ENCODE results near the gene RPL13.

Gene RPL13

DNA sequence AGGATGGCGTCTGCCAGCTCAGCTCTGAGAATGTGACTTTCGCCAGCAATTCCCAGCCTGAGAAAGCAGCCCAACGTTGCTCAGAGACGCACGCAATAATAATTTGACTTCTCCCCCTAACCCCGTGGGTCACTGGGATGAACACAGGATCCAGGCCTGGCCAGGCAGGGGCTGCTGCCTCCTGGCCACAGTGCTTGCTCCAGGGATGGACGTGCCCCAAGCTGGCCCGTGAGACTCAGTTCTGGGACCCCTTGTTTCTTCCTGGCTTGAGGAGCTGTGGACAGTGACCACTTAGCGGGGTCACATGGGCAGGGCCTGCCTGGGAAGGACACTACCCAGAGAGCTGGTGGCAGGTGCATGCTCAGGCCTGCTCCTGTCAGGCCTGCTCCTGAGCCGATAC, 39.4 kb downstream of the RPL13 start:
- TF ChIP-seq EZH2phosphoT487 (conservative IDR thresholded peaks at IDR 0.05; ENCODE audit: low read length) = no peak
- TF ChIP-seq CTCF (IDR thresholded peaks at IDR 0.05; ENCODE audit: insufficient read depth, low read length, poor library complexity, severe bottlenecking) = no peak
- Histone ChIP-seq H3K4me2 (ENCODE audit: low read depth, low read length, poor library complexity, severe bottlenecking) (no peak overlapping the region), H3K9ac (ENCODE audit: low read length) (no peak overlapping the region), H3K4me3 (ENCODE audit: insufficient read depth, low read length, poor library complexity, severe bottlenecking) (no peak overlapping the region), H3F3A (ENCODE audit: insufficient read depth) (no peaks in the 10 kb centered on the region), H3K9me2 (replicated peaks; ENCODE audit: insufficient read depth, low read length) (no peaks in the 10 kb centered on the region), H3K27me3 (ENCODE audit: low read length) (no peaks in the 10 kb centered on the region), H3K79me2 (ENCODE audit: insufficient read depth, low read length) (no peaks in the 10 kb centered on the region), H2AFZ (ENCODE audit: low read depth, low read length, severe bottlenecking) (no peak overlapping the region), H3K36me3 (ENCODE audit: low read length) (no peaks in the 10 kb centered on the region), H3K27ac (ENCODE audit: low read depth, low read length) (no peak overlapping the region), H3K9me3 (ENCODE audit: insufficient read depth, low read length) (no peaks in the 10 kb centered on the region), H4K20me1 (ENCODE audit: low read depth, low read length) (no peaks in the 10 kb centered on the region)

DNA sequence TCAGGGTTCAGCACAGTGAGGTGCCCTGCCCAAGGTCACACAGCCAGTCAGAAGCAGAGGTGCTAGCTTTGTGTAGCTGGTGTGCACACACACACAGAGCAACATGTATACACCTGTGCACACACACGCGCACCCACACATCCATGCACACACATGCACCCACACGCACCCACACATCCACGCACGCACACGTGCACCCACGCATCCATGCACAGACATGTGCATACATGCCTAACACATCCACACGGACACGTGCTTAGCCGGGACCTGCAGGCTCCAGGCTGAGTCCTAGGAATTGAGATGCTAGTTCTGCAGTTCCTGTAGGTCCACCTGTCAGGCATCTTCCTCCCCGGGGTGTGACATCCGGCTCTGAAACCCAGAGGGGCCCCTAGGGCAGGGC, 39.9 kb downstream of the RPL13 start:
- no peaks in the 10 kb centered on the region for H4K20me1 ChIP-seq (ENCODE audit: low read depth, low read length)
- H3K27ac ChIP-seq (ENCODE audit: low read depth, low read length) = no peak overlapping the region
- no peak for TF ChIP-seq EZH2phosphoT487 (conservative IDR thresholded peaks at IDR 0.05; ENCODE audit: low read length)
- TF ChIP-seq CTCF (IDR thresholded peaks at IDR 0.05; ENCODE audit: insufficient read depth, low read length, poor library complexity, severe bottlenecking) = no peak
- no peaks in the 10 kb centered on the region for H3F3A ChIP-seq (ENCODE audit: insufficient read depth)
- H3K36me3 ChIP-seq (ENCODE audit: low read length) = no peaks in the 10 kb centered on the region
- no peak overlapping the region for H3K4me3 ChIP-seq (ENCODE audit: insufficient read depth, low read length, poor library complexity, severe bottlenecking)
- H3K4me2 ChIP-seq (ENCODE audit: low read depth, low read length, poor library complexity, severe bottlenecking) = no peak overlapping the region
- no peak overlapping the region for H2AFZ ChIP-seq (ENCODE audit: low read depth, low read length, severe bottlenecking)
- no peaks in the 10 kb centered on the region for H3K79me2 ChIP-seq (ENCODE audit: insufficient read depth, low read length)
- H3K9me3 ChIP-seq (ENCODE audit: insufficient read depth, low read length) = no peaks in the 10 kb centered on the region
- H3K9me2 ChIP-seq (replicated peaks; ENCODE audit: insufficient read depth, low read length) = no peaks in the 10 kb centered on the region
- no peaks in the 10 kb centered on the region for H3K27me3 ChIP-seq (ENCODE audit: low read length)
- no peak overlapping the region for H3K9ac ChIP-seq (ENCODE audit: low read length)

DNA sequence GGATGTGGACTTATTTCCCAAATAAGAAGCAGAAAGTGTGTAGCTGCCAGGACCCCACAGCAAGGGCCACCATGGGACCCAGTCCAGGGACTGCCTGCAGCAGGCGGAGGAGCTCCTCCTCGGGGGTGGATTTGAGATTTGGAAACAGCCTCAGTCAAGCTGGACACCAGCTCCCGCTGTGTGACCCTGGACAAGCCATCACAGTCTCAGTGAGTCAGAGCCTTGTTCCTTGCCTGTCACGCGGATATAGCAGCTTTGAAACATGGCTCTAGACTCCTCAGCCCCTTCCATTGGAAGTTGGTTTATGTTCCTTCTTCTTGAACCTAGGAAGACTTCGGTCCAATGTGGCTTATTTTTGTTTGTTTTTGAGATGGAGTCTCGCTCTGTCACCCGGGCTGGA, 40.5 kb downstream of the RPL13 start:
- TF ChIP-seq CTCF (IDR thresholded peaks at IDR 0.05; ENCODE audit: insufficient read depth, low read length, poor library complexity, severe bottlenecking) = no peak
- no peak for TF ChIP-seq EZH2phosphoT487 (conservative IDR thresholded peaks at IDR 0.05; ENCODE audit: low read length)
- Histone ChIP-seq H3K4me2 (ENCODE audit: low read depth, low read length, poor library complexity, severe bottlenecking) (no peak overlapping the region), H3K27ac (ENCODE audit: low read depth, low read length) (no peak overlapping the region), H3K36me3 (ENCODE audit: low read length) (no peaks in the 10 kb centered on the region), H3K9me3 (ENCODE audit: insufficient read depth, low read length) (no peaks in the 10 kb centered on the region), H3K4me3 (ENCODE audit: insufficient read depth, low read length, poor library complexity, severe bottlenecking) (no peak overlapping the region), H3K27me3 (ENCODE audit: low read length) (no peaks in the 10 kb centered on the region), H2AFZ (ENCODE audit: low read depth, low read length, severe bottlenecking) (no peak overlapping the region), H4K20me1 (ENCODE audit: low read depth, low read length) (no peaks in the 10 kb centered on the region), H3K79me2 (ENCODE audit: insufficient read depth, low read length) (no peaks in the 10 kb centered on the region), H3F3A (ENCODE audit: insufficient read depth) (no peaks in the 10 kb centered on the region), H3K9ac (ENCODE audit: low read length) (no peak overlapping the region), H3K9me2 (replicated peaks; ENCODE audit: insufficient read depth, low read length) (no peaks in the 10 kb centered on the region)

GRCh38 chr16:89601906-89602272, 41.4 kb downstream of the RPL13 start:
- no peaks in the 10 kb centered on the region for H3K36me3 ChIP-seq (ENCODE audit: low read length)
- no peaks in the 10 kb centered on the region for H3K9me2 ChIP-seq (replicated peaks; ENCODE audit: insufficient read depth, low read length)
- H3F3A ChIP-seq (ENCODE audit: insufficient read depth) = no peaks in the 10 kb centered on the region
- H3K79me2 ChIP-seq (ENCODE audit: insufficient read depth, low read length) = no peaks in the 10 kb centered on the region
- H2AFZ ChIP-seq (ENCODE audit: low read depth, low read length, severe bottlenecking) = no peak overlapping the region
- no peak overlapping the region for H3K9ac ChIP-seq (ENCODE audit: low read length)
- no peak overlapping the region for H3K27ac ChIP-seq (ENCODE audit: low read depth, low read length)
- no peak overlapping the region for H3K4me2 ChIP-seq (ENCODE audit: low read depth, low read length, poor library complexity, severe bottlenecking)
- no peaks in the 10 kb centered on the region for H3K27me3 ChIP-seq (ENCODE audit: low read length)
- H4K20me1 ChIP-seq (ENCODE audit: low read depth, low read length) = no peaks in the 10 kb centered on the region
- H3K4me3 ChIP-seq (ENCODE audit: insufficient read depth, low read length, poor library complexity, severe bottlenecking) = no peak overlapping the region
- no peaks in the 10 kb centered on the region for H3K9me3 ChIP-seq (ENCODE audit: insufficient read depth, low read length)
- TF ChIP-seq EZH2phosphoT487 (conservative IDR thresholded peaks at IDR 0.05; ENCODE audit: low read length) (no peak), CTCF (IDR thresholded peaks at IDR 0.05; ENCODE audit: insufficient read depth, low read length, poor library complexity, severe bottlenecking) (no peak)

Data from SU-DHL-6 (cell line).